Measurements from ENCODE around the gene MYOF. TPM values are rescaled to one million over a fixed set of nuclear protein-coding genes. Genes with fewer than 3 reads are reported as not detected.
"Not testable (repeated sequence)": the region's sequence is repeated elsewhere in the genome, so short reads cannot be mapped to it uniquely, and the experiment has no call there.

The MYOF gene
- total RNA-seq, 1 donor from 2014 or later = 141 TPM

DNA sequence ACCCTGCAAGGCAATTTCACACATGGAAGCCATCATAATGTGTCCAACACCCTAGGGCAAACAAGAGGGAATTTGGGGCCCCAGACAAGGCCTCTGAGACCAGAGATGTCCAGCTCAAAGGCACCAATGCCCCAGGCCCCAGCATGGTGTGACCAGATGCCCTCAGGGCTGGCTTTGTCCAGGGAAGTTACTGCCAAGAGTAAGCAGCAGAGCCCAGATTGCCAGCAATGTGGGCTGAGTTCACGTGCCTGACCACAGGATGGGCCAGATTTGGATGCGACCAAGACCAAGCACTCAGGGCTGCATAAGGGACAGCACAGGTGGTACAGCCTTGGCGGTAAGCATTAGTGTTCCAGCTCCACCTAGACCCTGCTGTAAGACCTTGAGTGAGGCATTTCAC lies 12.7 kb downstream of the MYOF start:
- DNase-seq (ENCODE audit: low read depth) = no peak
- H3K36me3 ChIP-seq (ENCODE audit: control insufficient read depth, insufficient read depth, low read length) = peaks cover 1% of the 10 kb centered on the region
- TF ChIP-seq CTCF (IDR thresholded peaks at IDR 0.05; ENCODE audit: insufficient read depth, low read length, poor library complexity, severe bottlenecking) = no peak
- no peak overlapping the region for H3K4me3 ChIP-seq (ENCODE audit: low read depth, low read length)
- no peaks in the 10 kb centered on the region for H3K27me3 ChIP-seq (ENCODE audit: control insufficient read depth, insufficient read depth, low read length)

GRCh38 chr10:93468461-93469213 lies 13.5 kb downstream of the MYOF start:
- peak; percentile 84 for DNase-seq (ENCODE audit: low read depth)
- Histone ChIP-seq H3K4me3 (ENCODE audit: low read depth, low read length) (no peak overlapping the region), H3K36me3 (ENCODE audit: control insufficient read depth, insufficient read depth, low read length) (peaks cover 1% of the 10 kb centered on the region)

DNA sequence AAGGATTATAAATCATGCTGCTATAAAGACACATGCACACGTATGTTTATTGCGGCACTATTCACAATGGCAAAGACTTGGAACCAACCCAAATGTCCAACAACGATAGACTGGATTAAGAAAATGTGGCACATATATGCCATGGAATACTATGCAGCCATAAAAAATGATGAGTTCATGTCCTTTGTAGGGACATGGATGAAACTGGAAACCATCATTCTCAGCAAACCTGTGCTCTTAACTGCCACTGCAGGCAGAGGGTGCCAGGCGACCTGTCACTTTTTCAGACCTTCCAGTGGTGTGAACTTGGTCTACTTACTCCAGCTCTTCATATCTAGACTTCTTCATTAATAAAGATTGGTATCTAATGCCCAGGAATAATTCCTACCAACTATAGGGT lies 14.5 kb downstream of the MYOF start:
- not testable (repeated sequence) for H3K27me3 ChIP-seq (ENCODE audit: control insufficient read depth, insufficient read depth, low read length); H3K36me3 ChIP-seq (ENCODE audit: control insufficient read depth, insufficient read depth, low read length); DNase-seq (ENCODE audit: low read depth); H3K4me3 ChIP-seq (ENCODE audit: low read depth, low read length)

More at GRCh38 chr10:93468461-93469213, 13.5 kb downstream of the MYOF start:
- H3K27me3 ChIP-seq (ENCODE audit: control insufficient read depth, insufficient read depth, low read length) = no peaks in the 10 kb centered on the region
- TF ChIP-seq CTCF (IDR thresholded peaks at IDR 0.05; ENCODE audit: insufficient read depth, low read length, poor library complexity, severe bottlenecking) = no peak

DNA sequence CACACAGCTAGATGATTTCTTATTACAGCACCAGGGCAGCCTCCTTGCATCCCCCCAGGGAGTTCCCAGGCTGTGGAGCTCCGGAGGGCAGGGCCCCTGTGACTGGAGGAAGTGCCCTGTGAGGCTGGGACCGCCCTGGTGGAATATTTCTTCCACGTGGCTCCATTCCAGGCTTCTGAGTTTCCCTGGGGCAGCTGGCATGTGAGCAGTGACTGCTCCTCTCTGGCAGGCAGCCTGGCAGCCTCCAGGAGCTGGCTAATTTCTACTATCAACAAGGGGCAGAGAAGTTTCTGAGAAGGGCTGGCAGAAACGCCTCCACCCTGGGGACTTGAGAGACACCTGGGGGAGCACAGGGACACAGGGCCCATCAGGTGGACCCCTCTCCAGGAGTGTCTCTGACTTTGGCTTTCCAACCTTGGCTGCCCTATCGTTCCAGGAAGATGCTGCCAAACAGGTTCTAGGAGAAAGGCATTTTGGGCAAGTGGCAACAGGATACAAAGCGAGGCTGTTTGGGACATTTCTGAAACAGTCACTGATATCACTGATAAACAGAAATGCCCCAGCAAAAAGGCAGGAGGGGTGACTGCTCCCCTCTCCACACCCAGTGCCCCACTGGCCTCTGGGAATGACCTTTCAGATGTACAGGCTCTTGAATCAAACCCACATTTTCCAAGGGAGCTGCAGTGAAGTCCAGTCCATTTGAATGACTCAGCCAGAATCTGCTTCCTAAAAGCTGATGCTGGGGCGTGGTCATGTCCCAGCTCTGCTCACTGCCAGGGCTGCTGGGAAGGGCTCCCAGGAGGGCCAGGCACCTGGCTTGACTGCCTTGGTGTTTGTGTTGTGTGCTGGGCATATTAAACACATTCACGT lies 16.1 kb downstream of the MYOF start:
- Histone ChIP-seq H3K36me3 (ENCODE audit: control insufficient read depth, insufficient read depth, low read length) (peaks cover 1% of the 10 kb centered on the region), H3K4me3 (ENCODE audit: low read depth, low read length) (no peak overlapping the region), H3K27me3 (ENCODE audit: control insufficient read depth, insufficient read depth, low read length) (no peaks in the 10 kb centered on the region)
- no peak for TF ChIP-seq CTCF (IDR thresholded peaks at IDR 0.05; ENCODE audit: insufficient read depth, low read length, poor library complexity, severe bottlenecking)
- peak; percentile 92 for DNase-seq (ENCODE audit: low read depth)

DNA sequence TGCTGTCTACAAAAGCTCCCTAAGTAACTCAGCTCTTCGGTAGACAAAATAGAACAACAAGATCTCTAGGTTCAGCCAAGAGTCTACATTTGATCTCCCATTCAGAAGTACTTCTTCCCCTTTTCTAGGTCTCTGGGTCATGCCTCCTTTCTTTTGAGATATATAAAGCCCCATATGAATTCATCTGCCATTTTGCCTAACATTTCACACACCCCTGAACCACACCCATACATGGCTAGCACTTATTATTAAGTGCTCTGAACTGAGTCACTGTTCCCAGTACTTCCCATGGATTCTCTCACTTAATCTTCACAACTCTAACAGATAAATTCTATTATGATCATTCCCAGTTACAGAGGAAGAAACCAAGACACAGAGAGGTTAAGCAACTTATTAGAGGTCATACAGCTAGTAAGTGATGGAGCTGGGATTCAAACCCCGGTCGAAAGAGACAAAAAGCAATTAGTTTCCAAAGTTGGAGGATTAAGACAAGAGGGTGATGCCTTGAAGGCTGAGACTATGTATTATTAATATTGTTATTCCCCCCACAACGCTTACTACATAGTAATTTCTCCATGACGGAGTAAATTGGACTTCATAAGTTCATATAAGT lies 17.3 kb downstream of the MYOF start:
- Histone ChIP-seq H3K36me3 (ENCODE audit: control insufficient read depth, insufficient read depth, low read length) (peaks cover 1% of the 10 kb centered on the region), H3K27me3 (ENCODE audit: control insufficient read depth, insufficient read depth, low read length) (no peaks in the 10 kb centered on the region), H3K4me3 (ENCODE audit: low read depth, low read length) (no peak overlapping the region)
- TF ChIP-seq CTCF (IDR thresholded peaks at IDR 0.05; ENCODE audit: insufficient read depth, low read length, poor library complexity, severe bottlenecking) = no peak
- DNase-seq (ENCODE audit: low read depth) = no peak

All from kidney epithelial cell (primary cell).